ENCODE data around the gene NPNT.

The NPNT gene

DNA sequence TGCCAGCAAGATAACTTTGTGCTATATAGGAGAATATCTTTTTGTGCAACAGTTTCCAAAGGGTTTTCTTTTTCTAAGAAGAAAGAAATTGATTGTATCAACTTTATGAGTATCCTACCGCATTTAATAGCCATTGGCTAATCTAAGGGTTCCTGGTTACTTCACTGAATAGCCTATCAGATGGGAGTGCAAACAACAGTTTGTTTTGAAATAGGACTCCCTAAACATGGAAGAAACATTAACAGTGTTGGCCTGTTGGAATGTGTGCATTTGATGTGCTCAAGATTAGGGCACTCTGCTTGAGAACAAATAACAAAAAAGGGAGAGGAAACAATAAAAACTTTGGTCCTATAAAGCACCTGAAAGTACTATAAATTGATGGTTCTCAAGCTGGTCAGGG, 29.1 kb downstream of the NPNT start:
- TF ChIP-seq TAF1 (IDR thresholded peaks at IDR 0.05; ENCODE audit: borderline replicate concordance, insufficient read depth, low read length) (no peak), POLR2AphosphoS5 (IDR thresholded peaks at IDR 0.05; ENCODE audit: low read depth, low read length) (no peak), FOXP2 (optimal IDR thresholded peaks at IDR 0.05; ENCODE audit: borderline replicate concordance, extremely low read depth, extremely low read length, insufficient read depth) (no peak)

DNA sequence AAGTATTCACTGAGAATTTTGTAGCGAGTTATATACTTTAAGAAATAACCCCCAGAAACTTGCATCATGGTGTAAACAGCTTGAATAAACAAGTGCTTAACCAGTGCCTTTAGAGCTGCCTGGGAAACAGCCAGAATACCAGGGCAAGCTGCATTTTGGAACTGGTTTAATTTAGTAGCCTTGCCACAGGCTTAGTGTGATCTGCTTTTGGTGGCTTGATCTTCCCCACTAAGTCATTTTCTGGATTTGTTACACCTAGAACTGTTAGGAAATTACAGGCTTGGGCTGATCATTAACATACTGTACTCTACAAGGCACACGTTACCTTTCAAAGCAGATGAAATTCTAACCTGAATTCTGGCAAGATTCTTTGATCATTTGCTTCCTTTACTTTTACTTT, 35.4 kb downstream of the NPNT start:
- no peak for TF ChIP-seq FOXP2 (optimal IDR thresholded peaks at IDR 0.05; ENCODE audit: borderline replicate concordance, extremely low read depth, extremely low read length, insufficient read depth)
- TF ChIP-seq, protein P1, sequence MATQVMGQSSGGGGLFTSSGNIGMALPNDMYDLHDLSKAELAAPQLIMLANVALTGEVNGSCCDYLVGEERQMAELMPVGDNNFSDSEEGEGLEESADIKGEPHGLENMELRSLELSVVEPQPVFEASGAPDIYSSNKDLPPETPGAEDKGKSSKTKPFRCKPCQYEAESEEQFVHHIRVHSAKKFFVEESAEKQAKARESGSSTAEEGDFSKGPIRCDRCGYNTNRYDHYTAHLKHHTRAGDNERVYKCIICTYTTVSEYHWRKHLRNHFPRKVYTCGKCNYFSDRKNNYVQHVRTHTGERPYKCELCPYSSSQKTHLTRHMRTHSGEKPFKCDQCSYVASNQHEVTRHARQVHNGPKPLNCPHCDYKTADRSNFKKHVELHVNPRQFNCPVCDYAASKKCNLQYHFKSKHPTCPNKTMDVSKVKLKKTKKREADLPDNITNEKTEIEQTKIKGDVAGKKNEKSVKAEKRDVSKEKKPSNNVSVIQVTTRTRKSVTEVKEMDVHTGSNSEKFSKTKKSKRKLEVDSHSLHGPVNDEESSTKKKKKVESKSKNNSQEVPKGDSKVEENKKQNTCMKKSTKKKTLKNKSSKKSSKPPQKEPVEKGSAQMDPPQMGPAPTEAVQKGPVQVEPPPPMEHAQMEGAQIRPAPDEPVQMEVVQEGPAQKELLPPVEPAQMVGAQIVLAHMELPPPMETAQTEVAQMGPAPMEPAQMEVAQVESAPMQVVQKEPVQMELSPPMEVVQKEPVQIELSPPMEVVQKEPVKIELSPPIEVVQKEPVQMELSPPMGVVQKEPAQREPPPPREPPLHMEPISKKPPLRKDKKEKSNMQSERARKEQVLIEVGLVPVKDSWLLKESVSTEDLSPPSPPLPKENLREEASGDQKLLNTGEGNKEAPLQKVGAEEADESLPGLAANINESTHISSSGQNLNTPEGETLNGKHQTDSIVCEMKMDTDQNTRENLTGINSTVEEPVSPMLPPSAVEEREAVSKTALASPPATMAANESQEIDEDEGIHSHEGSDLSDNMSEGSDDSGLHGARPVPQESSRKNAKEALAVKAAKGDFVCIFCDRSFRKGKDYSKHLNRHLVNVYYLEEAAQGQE (IDR thresholded peaks at IDR 0.05; ENCODE audit: insufficient read depth in 1 of 2, low read depth in 2 of 2, low read length in 2 of 2): no peak
- TF ChIP-seq SIN3A (IDR thresholded peaks at IDR 0.05; ENCODE audit: borderline replicate concordance, insufficient read depth, low read length): no peak
- no peak for TF ChIP-seq TAF1 (IDR thresholded peaks at IDR 0.05; ENCODE audit: borderline replicate concordance, insufficient read depth, low read length)
- TF ChIP-seq POLR2AphosphoS5 (IDR thresholded peaks at IDR 0.05; ENCODE audit: low read depth, low read length): no peak

DNA sequence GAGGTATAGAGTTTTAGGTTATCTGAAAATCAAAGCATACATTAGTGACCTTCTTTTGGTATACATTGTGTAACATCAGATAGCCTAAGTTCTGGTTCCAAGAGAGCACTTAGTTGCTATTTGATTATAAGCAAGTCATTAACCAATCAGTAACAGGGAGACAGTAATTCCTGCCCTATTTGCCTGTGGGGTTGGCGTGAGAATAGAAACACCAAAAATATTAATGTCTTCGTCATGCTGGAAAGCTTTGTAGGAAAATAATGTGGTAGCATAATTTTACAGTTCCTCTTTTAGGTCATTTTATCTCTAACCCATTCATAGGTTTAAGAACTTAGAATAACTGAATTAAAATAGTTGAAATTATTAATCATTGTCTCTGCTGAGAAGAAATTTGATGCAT, 37.8 kb downstream of the NPNT start:
- TF ChIP-seq, protein P1 (IDR thresholded peaks at IDR 0.05; ENCODE audit: insufficient read depth in 1 of 2, low read depth in 2 of 2, low read length in 2 of 2): no peak

DNA sequence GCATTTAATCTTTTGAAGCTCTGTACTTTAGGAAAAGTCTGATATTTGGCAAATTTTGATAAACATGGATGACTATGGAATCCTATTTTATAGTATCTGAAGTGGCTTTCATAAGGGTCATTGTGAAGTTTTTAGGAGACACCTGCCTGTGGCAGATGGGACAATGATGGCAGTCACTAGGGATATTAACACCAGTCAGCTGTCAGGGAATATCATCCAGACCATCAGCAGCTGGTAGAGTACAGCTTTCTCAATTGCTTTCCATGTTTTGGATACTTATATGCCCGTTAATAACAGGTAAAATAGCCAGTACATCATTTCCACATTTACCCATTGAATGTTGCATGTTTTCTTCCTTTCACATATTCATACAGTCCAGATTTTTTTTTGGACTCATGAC, 39.1 kb downstream of the NPNT start:
- TF ChIP-seq SIN3A (IDR thresholded peaks at IDR 0.05; ENCODE audit: borderline replicate concordance, insufficient read depth, low read length): no peak
- TF ChIP-seq, protein P1 (IDR thresholded peaks at IDR 0.05; ENCODE audit: insufficient read depth in 1 of 2, low read depth in 2 of 2, low read length in 2 of 2): no peak
- TF ChIP-seq POLR2AphosphoS5 (IDR thresholded peaks at IDR 0.05; ENCODE audit: low read depth, low read length): no peak
- TF ChIP-seq TAF1 (IDR thresholded peaks at IDR 0.05; ENCODE audit: borderline replicate concordance, insufficient read depth, low read length): no peak
- no peak for TF ChIP-seq FOXP2 (optimal IDR thresholded peaks at IDR 0.05; ENCODE audit: borderline replicate concordance, extremely low read depth, extremely low read length, insufficient read depth)

DNA sequence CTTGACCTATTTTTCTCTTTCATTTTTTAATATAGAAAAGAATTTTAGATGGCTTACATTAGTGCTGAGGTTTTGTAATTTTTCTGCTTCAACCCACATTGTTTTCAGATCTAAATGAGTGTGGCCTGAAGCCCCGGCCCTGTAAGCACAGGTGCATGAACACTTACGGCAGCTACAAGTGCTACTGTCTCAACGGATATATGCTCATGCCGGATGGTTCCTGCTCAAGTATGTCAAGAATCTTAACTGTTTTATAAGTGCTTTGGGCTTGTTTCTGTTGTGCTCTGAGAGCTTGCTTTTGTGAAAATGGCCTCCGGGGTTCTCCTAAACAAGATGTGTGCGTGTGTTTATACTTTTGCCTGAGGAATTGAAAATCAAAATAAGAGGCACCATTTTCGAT, 41.6 kb downstream of the NPNT start:
- TF ChIP-seq, protein P1 (IDR thresholded peaks at IDR 0.05; ENCODE audit: insufficient read depth in 1 of 2, low read depth in 2 of 2, low read length in 2 of 2): no peak
- TF ChIP-seq POLR2AphosphoS5 (IDR thresholded peaks at IDR 0.05; ENCODE audit: low read depth, low read length) (no peak), FOXP2 (optimal IDR thresholded peaks at IDR 0.05; ENCODE audit: borderline replicate concordance, extremely low read depth, extremely low read length, insufficient read depth) (no peak), SIN3A (IDR thresholded peaks at IDR 0.05; ENCODE audit: borderline replicate concordance, insufficient read depth, low read length) (no peak), TAF1 (IDR thresholded peaks at IDR 0.05; ENCODE audit: borderline replicate concordance, insufficient read depth, low read length) (no peak)
